Mucosa of rectum (tissue), 2 donors: ENCODE measurements around the gene AK4.
"Not testable (repeated sequence)": the region's sequence is repeated elsewhere in the genome, so short reads cannot be mapped to it uniquely, and the experiment has no call there.

Experiments used
- H3K27ac ChIP-seq, 2 donors: one replicate each; pipeline ENCODE4 v1.7.0; 2013; ENCODE audit warnings: inconsistent platforms in 2 of 2, low read depth in 2 of 2, low read length in 2 of 2
- H3K27me3 ChIP-seq, 2 donors: one replicate each; pipeline ENCODE4 v1.7.0; 2013; ENCODE audit warnings: low read length in 2 of 2; ENCODE audit not compliant: control insufficient read depth in 2 of 2, insufficient read depth in 2 of 2
- H3K36me3 ChIP-seq, 2 donors: one replicate each; pipeline ENCODE4 v1.7.0; 2013; ENCODE audit warnings: low read length in 2 of 2; ENCODE audit not compliant: control insufficient read depth in 2 of 2, insufficient read depth in 2 of 2
- H3K4me1 ChIP-seq, 2 donors: one replicate each; pipeline ENCODE4 v1.7.0; 2013; ENCODE audit warnings: low read length in 2 of 2, mild to moderate bottlenecking in 1 of 2; ENCODE audit not compliant: control insufficient read depth in 2 of 2, insufficient read depth in 2 of 2
- H3K4me3 ChIP-seq, 2 donors: one replicate each; pipeline ENCODE4 v1.7.0; 2013; ENCODE audit warnings: low read length in 2 of 2
- H3K9ac ChIP-seq, 2 donors: one replicate each; pipeline ENCODE4 v1.7.0; 2013; ENCODE audit warnings: low read length in 2 of 2, low read depth in 1 of 2, mild to moderate bottlenecking in 1 of 2
- H3K9me3 ChIP-seq, 2 donors: one replicate each; pipeline ENCODE4 v1.7.0; 2013; ENCODE audit warnings: low read length in 2 of 2; ENCODE audit not compliant: control insufficient read depth in 2 of 2
- donor health status: healthy.
- donor health status: Normal muscosa, but diverticular disease.

The AK4 gene

GRCh38 chr1:65148178-65148547, at the start of gene AK4:
TSS of gene AK4 (plus strand) at chr1:65148203. CDS start at chr1:65148408, 205 bp downstream.
- Histone ChIP-seq H3K27ac (peak within 1 kb of the TSS; percentile 65 to 67), H3K9ac (peak within 1 kb of the TSS; percentile 47 to 66), H3K4me1 (peaks cover 4 to 13% of the 10 kb centered on the region in 2 donors), H3K4me3 (peak within 1 kb of the TSS; percentile 69 to 74)
- not testable (repeated sequence) for H3K9me3 ChIP-seq, H3K36me3 ChIP-seq, H3K27me3 ChIP-seq

GRCh38 chr1:65103807-65104206, 44.2 kb upstream of the AK4 start:
- Histone ChIP-seq H3K9ac (no peak overlapping the region), H3K9me3 (peaks cover 0 to 3% of the 10 kb centered on the region in 2 donors), H3K4me1 (peaks cover 3 to 9% of the 10 kb centered on the region in 2 donors), H3K36me3 (no peaks in the 10 kb centered on the region), H3K27me3 (no peaks in the 10 kb centered on the region), H3K27ac (no peak overlapping the region), H3K4me3 (no peak overlapping the region)

GRCh38 chr1:65104854-65105534, 43.0 kb upstream of the AK4 start:
- Histone ChIP-seq H3K27ac (no peak overlapping the region), H3K9me3 (peaks cover 0 to 1% of the 10 kb centered on the region in 2 donors), H3K27me3 (no peaks in the 10 kb centered on the region), H3K4me1 (peaks cover 6 to 13% of the 10 kb centered on the region in 2 donors), H3K9ac (no peak overlapping the region), H3K4me3 (no peak overlapping the region), H3K36me3 (no peaks in the 10 kb centered on the region)

- no peak overlapping the region for H3K9ac ChIP-seq
- H3K27me3 ChIP-seq: no peaks in the 10 kb centered on the region
- H3K9me3 ChIP-seq: no peaks in the 10 kb centered on the region
- H3K4me1 ChIP-seq: peaks cover 6 to 13% of the 10 kb centered on the region in 2 donors
- H3K36me3 ChIP-seq: no peaks in the 10 kb centered on the region
- H3K27ac ChIP-seq: no peak overlapping the region
- H3K4me3 ChIP-seq: no peak overlapping the region
These were observed 42.4 kb upstream of the AK4 start for GRCh38 chr1:65105596-65105995.

- H3K9me3 ChIP-seq: no peaks in the 10 kb centered on the region
- peaks cover 6 to 13% of the 10 kb centered on the region in 2 donors for H3K4me1 ChIP-seq
- H3K4me3 ChIP-seq: no peak overlapping the region
- H3K9ac ChIP-seq: no peak overlapping the region
- H3K36me3 ChIP-seq: no peaks in the 10 kb centered on the region
- no peaks in the 10 kb centered on the region for H3K27me3 ChIP-seq
- peak overlapping the region in 1 of 2 donors; percentile 21 for H3K27ac ChIP-seq
These were observed 39.9 kb upstream of the AK4 start for GRCh38 chr1:65108025-65108642.

GRCh38 chr1:65109487-65109886, 38.5 kb upstream of the AK4 start:
- H3K4me1 ChIP-seq: peaks cover 6 to 13% of the 10 kb centered on the region in 2 donors
- H3K9me3 ChIP-seq: no peaks in the 10 kb centered on the region
- H3K27me3 ChIP-seq: no peaks in the 10 kb centered on the region
- H3K9ac ChIP-seq: no peak overlapping the region
- H3K27ac ChIP-seq: no peak overlapping the region
- no peak overlapping the region for H3K4me3 ChIP-seq
- no peaks in the 10 kb centered on the region for H3K36me3 ChIP-seq

- Histone ChIP-seq H3K36me3 (no peaks in the 10 kb centered on the region), H3K9me3 (no peaks in the 10 kb centered on the region), H3K4me1 (peaks cover 6 to 13% of the 10 kb centered on the region in 2 donors), H3K27ac (no peak overlapping the region), H3K27me3 (no peaks in the 10 kb centered on the region), H3K9ac (no peak overlapping the region), H3K4me3 (no peak overlapping the region)
These were observed 35.2 kb upstream of the AK4 start for GRCh38 chr1:65112811-65113210.

GRCh38 chr1:65113298-65113697, 34.7 kb upstream of the AK4 start:
- no peak overlapping the region for H3K27ac ChIP-seq
- H3K36me3 ChIP-seq: no peaks in the 10 kb centered on the region
- no peaks in the 10 kb centered on the region for H3K27me3 ChIP-seq
- no peaks in the 10 kb centered on the region for H3K9me3 ChIP-seq
- no peak overlapping the region for H3K9ac ChIP-seq
- peaks cover 6 to 9% of the 10 kb centered on the region in 2 donors for H3K4me1 ChIP-seq
- no peak overlapping the region for H3K4me3 ChIP-seq

- Histone ChIP-seq H3K4me1 (no peaks in the 10 kb centered on the region), H3K27me3 (no peaks in the 10 kb centered on the region), H3K9me3 (no peaks in the 10 kb centered on the region), H3K4me3 (no peak overlapping the region), H3K27ac (no peak overlapping the region), H3K9ac (no peak overlapping the region), H3K36me3 (no peaks in the 10 kb centered on the region)
These were observed 33.7 kb upstream of the AK4 start for GRCh38 chr1:65114322-65114721.

GRCh38 chr1:65119951-65120350, 28.1 kb upstream of the AK4 start:
- Histone ChIP-seq H3K4me3 (no peak overlapping the region), H3K9me3 (no peaks in the 10 kb centered on the region), H3K4me1 (no peaks in the 10 kb centered on the region)

More at GRCh38 chr1:65119951-65120350, 28.1 kb upstream of the AK4 start:
- H3K9ac ChIP-seq: no peak overlapping the region
- no peaks in the 10 kb centered on the region for H3K36me3 ChIP-seq
- no peak overlapping the region for H3K27ac ChIP-seq
- H3K27me3 ChIP-seq: no peaks in the 10 kb centered on the region
